Endothelial cell (in vitro differentiated cells): ENCODE results near the gene FUOM. TPM values are rescaled to one million over a fixed set of nuclear protein-coding genes. Genes with fewer than 3 reads are reported as not detected.

Experiments used
- DNase-seq: peaks from one replicate; pipeline ENCODE4 v3.0.0; 2021; ENCODE audit warnings: low spot score
- H3K27ac Mint-ChIP-seq: one replicate; pipeline ENCODE4 v1.8.0; 2021; ENCODE audit warnings: mixed read lengths, inconsistent platforms; ENCODE audit not compliant: unreplicated experiment
- H3K27me3 Mint-ChIP-seq: one replicate; pipeline ENCODE4 v1.8.0; 2021; ENCODE audit warnings: mild to moderate bottlenecking, moderate library complexity, mixed read lengths, inconsistent platforms; ENCODE audit not compliant: unreplicated experiment
- H3K36me3 Mint-ChIP-seq: one replicate; pipeline ENCODE4 v1.8.0; 2021; ENCODE audit warnings: mild to moderate bottlenecking, low read depth, mixed read lengths, inconsistent platforms; ENCODE audit not compliant: unreplicated experiment
- H3K4me1 Mint-ChIP-seq: one replicate; pipeline ENCODE4 v1.8.0; 2021; ENCODE audit warnings: mild to moderate bottlenecking, mixed read lengths, inconsistent platforms; ENCODE audit not compliant: unreplicated experiment
- H3K4me3 Mint-ChIP-seq: one replicate; pipeline ENCODE4 v1.8.0; 2021; ENCODE audit warnings: mild to moderate bottlenecking, mixed read lengths, inconsistent platforms; ENCODE audit not compliant: unreplicated experiment
- H3K9me3 Mint-ChIP-seq: one replicate; pipeline ENCODE4 v1.8.0; 2021; ENCODE audit warnings: mixed read lengths, inconsistent platforms; ENCODE audit not compliant: unreplicated experiment
- CTCF ChIP-seq: fragments of 200-600 bp; sonication (generic); IDR thresholded peaks from one replicate; pipeline ENCODE4 v1.5.0; 2021; ENCODE audit warnings: antibody characterized with exemption; ENCODE audit not compliant: unreplicated experiment
- long read RNA-seq: library from polyadenylated mRNA; unstranded; transcript quantifications from one replicate; pipeline ENCODE4 v2.0.0, GENCODE V29; 2020; ENCODE audit not compliant: unreplicated experiment
- total RNA-seq: library from RNA; stranded (reverse); fragmentation: NEBNext Ultra II Directional; extraction: Animal tissue kit (Norgen Biotek cat#: 25700); gene quantifications from one replicate; pipeline ENCODE4 v1.2.1, GENCODE V29; 2021; ENCODE audit not compliant: unreplicated experiment

FUOM gene
- 8.9 TPM for total RNA-seq
- long read RNA-seq, partial matches to known transcripts, result 0 of 4 reads
- long read RNA-seq, other reads (novel, unspliced or antisense), result 1 of 4 reads

- peak; percentile 68 for DNase-seq
Observed at GRCh38 chr10:133357285-133358161, at the start of gene FUOM. Gene FUOM (minus strand): TSS chr10:133358019. CDS start chr10:133358007, 12 bp downstream.

DNA sequence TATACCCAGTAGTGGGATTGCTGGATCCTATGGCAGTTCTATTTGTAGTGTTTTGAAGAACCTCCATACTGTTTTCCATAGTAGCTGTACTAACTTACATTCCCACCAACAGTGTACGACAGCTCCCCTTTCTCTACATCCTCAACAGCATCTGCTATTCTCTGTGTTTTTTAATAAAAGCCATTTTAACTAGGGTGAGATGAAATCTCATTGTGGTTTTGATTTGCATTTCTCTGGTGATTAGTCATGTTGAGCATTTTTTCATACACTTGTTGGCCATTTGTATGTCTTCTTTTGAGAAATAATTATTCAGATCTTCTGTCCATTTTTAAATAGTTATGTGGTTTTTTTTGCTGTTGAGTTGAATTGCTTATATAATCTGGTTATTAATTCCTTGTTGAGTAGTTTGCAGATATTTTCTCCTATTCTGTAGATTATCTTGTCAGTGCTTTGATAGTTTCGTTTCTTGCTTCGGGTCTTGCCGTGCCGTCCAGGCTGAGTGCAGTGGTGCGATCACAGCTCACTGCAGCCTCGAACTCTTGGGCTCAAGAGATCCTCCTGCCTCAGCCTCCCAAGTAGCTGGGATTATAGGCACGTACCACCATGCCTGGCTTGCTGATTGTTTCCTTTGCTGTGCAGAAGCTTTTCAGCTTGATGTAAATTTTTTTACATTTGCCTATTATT lies 48.2 kb upstream of the FUOM start:
- H3K9me3 Mint-ChIP-seq, result peaks cover 2% of the 10 kb centered on the region
- no peak overlapping the region for H3K4me3 Mint-ChIP-seq
- H3K36me3 Mint-ChIP-seq, result peaks cover 58% of the 10 kb centered on the region
- TF ChIP-seq CTCF, result no peak
- H3K27ac Mint-ChIP-seq, result no peak overlapping the region
- peaks cover 2% of the 10 kb centered on the region for H3K27me3 Mint-ChIP-seq
- DNase-seq, result no peak
- peaks cover 9% of the 10 kb centered on the region for H3K4me1 Mint-ChIP-seq

More at GRCh38 chr10:133357285-133358161, at the start of gene FUOM:
- Mint-ChIP-seq H3K4me3 (no peak within 1 kb of the TSS), H3K27ac (no peak within 1 kb of the TSS), H3K4me1 (no peaks in the 10 kb centered on the region), H3K9me3 (no peaks in the 10 kb centered on the region), H3K36me3 (peaks cover 11% of the 10 kb centered on the region), H3K27me3 (peaks cover 11% of the 10 kb centered on the region)
- TF ChIP-seq CTCF, result no peak

GRCh38 chr10:133405272-133405671 lies 47.5 kb upstream of the FUOM start:
- Mint-ChIP-seq H3K27ac (no peak overlapping the region), H3K9me3 (no peaks in the 10 kb centered on the region), H3K36me3 (peaks cover 56% of the 10 kb centered on the region), H3K4me1 (peaks cover 11% of the 10 kb centered on the region), H3K4me3 (no peak overlapping the region), H3K27me3 (peaks cover 1% of the 10 kb centered on the region)
- no peak for DNase-seq
- no peak for TF ChIP-seq CTCF

DNA sequence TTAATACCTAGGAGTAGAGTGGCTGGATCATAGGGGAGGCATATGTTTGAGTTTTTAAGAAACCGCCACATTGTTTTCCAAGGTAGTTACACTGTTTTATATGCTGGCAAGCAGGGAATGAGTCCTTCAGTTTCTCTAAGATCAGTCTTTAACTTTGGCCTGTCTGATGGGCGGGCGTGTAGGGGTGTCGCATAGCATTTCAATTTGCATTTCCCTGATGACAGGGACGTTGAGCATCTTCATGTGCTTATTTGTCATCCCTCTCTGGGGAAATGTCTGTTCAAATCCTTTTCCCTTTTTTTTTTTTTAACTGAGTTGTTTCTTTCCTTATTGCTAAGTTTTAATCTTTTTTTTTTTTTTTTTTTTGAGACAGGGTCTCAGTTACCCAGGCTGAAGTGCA lies 46.0 kb upstream of the FUOM start:
- H3K4me1 Mint-ChIP-seq, result peaks cover 11% of the 10 kb centered on the region
- no peaks in the 10 kb centered on the region for H3K9me3 Mint-ChIP-seq
- H3K27me3 Mint-ChIP-seq, result peaks cover 1% of the 10 kb centered on the region
- H3K4me3 Mint-ChIP-seq, result peak overlapping the region; percentile 66
- no peak for TF ChIP-seq CTCF
- peaks cover 49% of the 10 kb centered on the region for H3K36me3 Mint-ChIP-seq
- no peak for DNase-seq
- H3K27ac Mint-ChIP-seq, result no peak overlapping the region
